G401 (cell line): ENCODE measurements around the gene TDP2. TPM values are rescaled to one million over a fixed set of nuclear protein-coding genes. Genes with fewer than 3 reads are reported as not detected.

Experiments used
- DNase-seq: peaks from one replicate; pipeline ENCODE4 v3.0.0-alpha.2; 2015; ENCODE audit warnings: low spot score
- in situ Hi-C: cut with HindIII; loops from 2 replicates; pipeline ENCODE4 v1.10.0; 2016; ENCODE audit warnings: low sequenced_read_pairs, mixed read lengths
- total RNA-seq: library from RNA; depleted of rRNA; stranded (reverse); fragments of >200 nt; shearing (Covaris generic); gene quantifications from 2 replicates; pipeline ENCODE4 v1.2.3, GENCODE V29; 2014; rRNA removed

The TDP2 gene
- total RNA-seq, 1 experiment from 2014 or later = 58.3 TPM

DNA sequence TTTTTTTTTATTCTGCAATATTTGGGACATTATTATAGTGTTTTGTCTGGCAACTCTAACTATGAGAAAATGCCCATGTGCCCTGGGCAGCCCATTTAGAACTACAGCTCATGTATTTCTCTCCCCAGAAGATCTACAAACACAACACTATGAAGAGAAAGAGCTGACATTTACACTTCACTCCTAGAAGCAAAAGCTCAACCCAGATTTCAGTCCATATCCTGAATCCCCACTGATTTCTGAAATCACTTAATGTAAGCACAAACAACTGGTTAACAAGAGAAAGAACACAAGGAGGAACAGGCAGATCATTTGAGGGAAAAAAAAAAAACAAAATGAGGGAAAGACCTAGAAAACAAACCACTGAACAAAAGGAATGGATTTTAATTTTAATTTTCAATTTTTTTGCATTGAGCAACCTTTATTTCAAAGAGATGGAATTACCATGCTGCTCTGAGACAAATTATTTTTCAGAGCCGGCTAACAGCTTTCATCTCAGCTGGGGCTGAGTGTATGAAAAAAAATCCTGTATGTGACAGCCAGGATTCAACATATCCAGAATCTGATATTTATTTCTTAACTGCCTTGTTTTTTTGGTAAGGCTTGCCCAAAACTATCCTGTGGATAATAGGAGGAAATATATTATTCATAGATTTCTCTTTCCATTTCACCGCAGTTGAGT, 53.2 kb downstream of the TDP2 start:
- in situ Hi-C loops = no loop called here
- DNase-seq = peak; percentile 79

DNA sequence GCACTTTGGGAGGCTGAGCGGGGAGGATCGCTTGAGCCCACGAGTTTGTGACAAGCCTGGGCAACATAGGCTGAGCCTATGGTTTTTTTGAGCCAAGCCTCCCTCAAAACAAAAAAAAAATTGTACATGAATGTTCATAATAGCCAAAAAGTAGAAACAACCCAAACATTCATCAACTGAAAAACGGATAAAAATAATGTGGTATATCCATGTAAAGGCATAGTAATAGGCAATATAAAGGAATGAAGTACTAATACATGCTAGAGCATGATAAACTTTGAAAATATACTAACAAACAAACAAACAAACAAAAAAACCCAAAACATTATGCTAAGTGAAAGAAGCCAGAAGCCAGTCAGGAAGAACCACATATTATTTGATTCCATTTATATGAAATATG, 56.0 kb downstream of the TDP2 start:
- no peak for DNase-seq
- in situ Hi-C loops = no loop called here

DNA sequence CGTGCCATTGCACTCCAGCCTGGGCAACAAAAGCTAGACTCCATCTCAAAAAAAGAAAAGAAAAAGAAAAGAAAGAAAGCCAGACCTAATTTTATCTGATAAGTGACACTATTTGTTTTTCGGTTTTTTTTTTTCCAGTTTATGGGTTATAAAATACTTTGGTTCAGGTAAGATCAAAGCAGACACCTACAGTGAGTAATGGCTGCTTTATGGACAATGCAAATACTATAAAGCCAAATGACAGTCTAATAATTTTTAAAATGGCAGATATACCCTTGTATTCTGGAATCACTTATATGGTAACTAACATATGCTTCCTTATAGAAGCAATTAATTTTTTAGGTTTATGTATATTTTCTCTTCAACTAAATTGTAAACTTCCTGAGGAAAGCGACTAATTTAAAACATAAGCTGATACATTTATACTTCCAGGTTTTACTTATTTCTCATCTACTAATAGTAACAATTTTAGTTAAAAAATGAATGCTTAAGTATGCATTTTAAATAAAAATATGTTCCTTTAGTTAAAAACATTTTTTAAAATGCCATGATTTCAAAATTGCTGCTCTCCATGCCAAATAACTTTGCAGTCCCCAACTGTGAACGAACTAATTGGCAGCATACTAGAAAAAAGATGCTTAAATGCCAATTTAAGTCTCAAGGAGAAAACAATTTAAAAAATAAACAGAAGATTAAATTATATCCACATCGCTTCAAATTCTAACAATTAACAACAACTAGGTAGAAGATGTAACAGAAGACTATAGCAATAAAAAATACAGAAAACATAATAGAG, 59.2 kb downstream of the TDP2 start:
- in situ Hi-C loops = no loop called here
- DNase-seq = no peak

- no peak for DNase-seq
- in situ Hi-C loops = no loop called here
Measured at GRCh38 chr6:24606200-24606930, 60.3 kb downstream of the TDP2 start.

DNA sequence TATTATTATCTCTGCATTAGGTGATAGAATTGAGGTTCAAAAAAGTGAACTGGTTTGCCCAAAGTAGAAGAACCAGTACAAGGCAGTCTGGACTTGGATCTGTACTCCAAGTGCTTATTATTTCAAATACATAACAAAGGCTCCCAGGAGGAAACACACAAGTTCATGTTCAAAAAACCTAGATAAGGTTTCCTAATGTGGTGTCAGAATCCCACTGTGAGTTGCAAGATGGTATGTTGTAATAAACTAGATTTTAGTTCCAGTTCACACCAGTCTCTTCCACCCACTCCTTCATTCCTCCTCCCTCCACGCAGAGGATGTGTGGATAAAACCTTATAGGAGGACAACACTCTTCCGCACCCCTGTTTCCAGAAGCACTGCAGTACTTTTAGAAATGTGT, 63.5 kb downstream of the TDP2 start:
- in situ Hi-C loops = no loop called here
- no peak for DNase-seq

- DNase-seq = no peak
- in situ Hi-C loops = no loop called here
Measured at GRCh38 chr6:24600903-24601302, 65.8 kb downstream of the TDP2 start.

Other genes starting within 250 kb of the TDP2 start
- 0.71 and 7.4 TPM in 2 replicates for gene GPLD1, start 177.3 kb downstream of the TDP2 start, total RNA-seq
- 6.1 and 8.6 TPM in 2 replicates for gene ALDH5A1, start 171.9 kb downstream of the TDP2 start, total RNA-seq
- 0.18 and 0.95 TPM in 2 replicates for gene KIAA0319, start 20.7 kb downstream of the TDP2 start, total RNA-seq
- gene ACOT13, start 178 bp upstream of the TDP2 start, total RNA-seq = 33.2 and 48.0 TPM in 2 replicates
- gene C6orf62, start 52.3 kb upstream of the TDP2 start, total RNA-seq = 50.3 and 66.0 TPM in 2 replicates
- gene GMNN, start 108.0 kb upstream of the TDP2 start, total RNA-seq = 61.0 and 102 TPM in 2 replicates
- gene ARMH2, start 132.0 kb upstream of the TDP2 start, total RNA-seq = not detected in 2 replicates